Measurements from ENCODE around the gene DSCAML1.

Gene DSCAML1

GRCh38 chr11:117620086-117620485, 176.9 kb downstream of the DSCAML1 start:
- peak in 1 of 58 donors; percentile 25 for DNase-seq

- no peak for DNase-seq
Observed at GRCh38 chr11:117619661-117620060, 177.4 kb downstream of the DSCAML1 start.

GRCh38 chr11:117618982-117619355, 178.0 kb downstream of the DSCAML1 start:
- DNase-seq = peak in 18 of 58 donors; percentile 14 to 49 (median 31)

- DNase-seq = no peak
Observed at GRCh38 chr11:117618302-117618981, 178.6 kb downstream of the DSCAML1 start.

- DNase-seq = no peak
Observed at GRCh38 chr11:117616979-117617378, 180.0 kb downstream of the DSCAML1 start.

GRCh38 chr11:117614728-117615127, 182.3 kb downstream of the DSCAML1 start:
- no peak for DNase-seq

GRCh38 chr11:117613521-117613920, 183.5 kb downstream of the DSCAML1 start:
- no peak for DNase-seq

GRCh38 chr11:117612177-117612576, 184.8 kb downstream of the DSCAML1 start:
- DNase-seq = no peak

GRCh38 chr11:117610901-117611300, 186.1 kb downstream of the DSCAML1 start:
- no peak for DNase-seq

- DNase-seq = no peak
Observed at GRCh38 chr11:117610045-117610444, 187.0 kb downstream of the DSCAML1 start.

- no peak for DNase-seq
Observed at GRCh38 chr11:117607449-117607848, 189.6 kb downstream of the DSCAML1 start.

GRCh38 chr11:117606790-117607189, 190.2 kb downstream of the DSCAML1 start:
- no peak for DNase-seq

- no peak for DNase-seq
Observed at GRCh38 chr11:117606211-117606610, 190.8 kb downstream of the DSCAML1 start.

- no peak for DNase-seq
Observed at GRCh38 chr11:117605331-117605730, 191.7 kb downstream of the DSCAML1 start.

GRCh38 chr11:117604336-117604995, 192.6 kb downstream of the DSCAML1 start:
- peak in 42 of 58 donors; percentile 16 to 81 (median 46) for DNase-seq

- no peak for DNase-seq
Observed at GRCh38 chr11:117603932-117604331, 193.1 kb downstream of the DSCAML1 start.

- peak in 24 of 58 donors; percentile 26 to 76 (median 56) for DNase-seq
Observed at GRCh38 chr11:117601006-117601708, 195.9 kb downstream of the DSCAML1 start.

- peak in 54 of 58 donors; percentile 39 to 91 (median 78) for DNase-seq
Observed at GRCh38 chr11:117600234-117600783, 196.7 kb downstream of the DSCAML1 start.

- DNase-seq = peak in 1 of 58 donors; percentile 12
Observed at GRCh38 chr11:117597071-117597470, 199.9 kb downstream of the DSCAML1 start.

- no peak for DNase-seq
Observed at GRCh38 chr11:117595440-117595839, 201.6 kb downstream of the DSCAML1 start.

GRCh38 chr11:117594721-117595120, 202.3 kb downstream of the DSCAML1 start:
- DNase-seq = no peak

- DNase-seq = no peak
Observed at GRCh38 chr11:117593065-117593464, 204.0 kb downstream of the DSCAML1 start.

All from anterior cingulate cortex (tissue), 58 donors.